Inferior parietal cortex (tissue), 1 donor: ENCODE results near the gene ST6GALNAC3.
"Not testable (repeated sequence)": the region's sequence is repeated elsewhere in the genome, so short reads cannot be mapped to it uniquely, and the experiment has no call there.

Experiments
- DNase-seq: peaks from one replicate; pipeline ENCODE4 v3.0.0-alpha.2; 2016; ENCODE audit errors: extremely low spot score

ST6GALNAC3 gene

GRCh38 chr1:76106719-76107235 is 32.2 kb downstream of the ST6GALNAC3 start:
- no peak for DNase-seq

GRCh38 chr1:76109404-76109803 is 34.9 kb downstream of the ST6GALNAC3 start:
- no peak for DNase-seq

- DNase-seq: no peak
These were observed 35.5 kb downstream of the ST6GALNAC3 start for GRCh38 chr1:76109901-76110560.

- no peak for DNase-seq
These were observed 36.1 kb downstream of the ST6GALNAC3 start for GRCh38 chr1:76110666-76111065.

- DNase-seq: not testable (repeated sequence)
These were observed 37.8 kb downstream of the ST6GALNAC3 start for GRCh38 chr1:76112321-76112720.

- DNase-seq: no peak
These were observed 38.9 kb downstream of the ST6GALNAC3 start for GRCh38 chr1:76113446-76113845.

GRCh38 chr1:76115171-76115570 is 40.6 kb downstream of the ST6GALNAC3 start:
- no peak for DNase-seq

- no peak for DNase-seq
These were observed 47.3 kb downstream of the ST6GALNAC3 start for GRCh38 chr1:76121850-76122249.

GRCh38 chr1:76122271-76122670 is 47.7 kb downstream of the ST6GALNAC3 start:
- DNase-seq: no peak

GRCh38 chr1:76123411-76124064 is 49.0 kb downstream of the ST6GALNAC3 start:
- DNase-seq: not testable (repeated sequence)

- DNase-seq: no peak
These were observed 49.6 kb downstream of the ST6GALNAC3 start for GRCh38 chr1:76124196-76124595.

- no peak for DNase-seq
These were observed 51.1 kb downstream of the ST6GALNAC3 start for GRCh38 chr1:76125473-76126219.

GRCh38 chr1:76128096-76128495 is 53.5 kb downstream of the ST6GALNAC3 start:
- DNase-seq: no peak

GRCh38 chr1:76129731-76130130 is 55.2 kb downstream of the ST6GALNAC3 start:
- DNase-seq: no peak

GRCh38 chr1:76130992-76131391 is 56.4 kb downstream of the ST6GALNAC3 start:
- DNase-seq: no peak

GRCh38 chr1:76133977-76134376 is 59.4 kb downstream of the ST6GALNAC3 start:
- no peak for DNase-seq

GRCh38 chr1:76135835-76136234 is 61.3 kb downstream of the ST6GALNAC3 start:
- DNase-seq: no peak

GRCh38 chr1:76136894-76137293 is 62.3 kb downstream of the ST6GALNAC3 start:
- DNase-seq: no peak

GRCh38 chr1:76137746-76138145 is 63.2 kb downstream of the ST6GALNAC3 start:
- no peak for DNase-seq

- DNase-seq: no peak
These were observed 63.7 kb downstream of the ST6GALNAC3 start for GRCh38 chr1:76138217-76138616.

GRCh38 chr1:76140227-76140626 is 65.7 kb downstream of the ST6GALNAC3 start:
- DNase-seq: no peak

- no peak for DNase-seq
These were observed 67.4 kb downstream of the ST6GALNAC3 start for GRCh38 chr1:76141929-76142328.
